Right lobe of liver (tissue), 6 donors: ENCODE data around the gene SEPTIN1. TPM values are rescaled to one million over a fixed set of nuclear protein-coding genes. Genes with fewer than 3 reads are reported as not detected.
A peak's percentile ranks its signal among the peaks of the same experiment; 100 is the strongest.

Source experiments
- ATAC-seq, 4 donors: fragments of 200-7000 bp; cut with Tn5 transposase; one replicate each; pipeline ENCODE4 v1.9.1; 2020; ENCODE audit warnings: mild to moderate bottlenecking in 4 of 4, moderate library complexity in 4 of 4
- DNase-seq, 3 donors: peaks; one replicate each; pipeline ENCODE4 v3.0.0-alpha.2; 2020
- H3K27ac ChIP-seq, 3 donors: fragments of 200-600 bp; one replicate each; pipeline ENCODE4 v1.8.0; 2022
- H3K27me3 ChIP-seq, 2 donors: fragments of 200-600 bp; one replicate each; pipeline ENCODE4 v1.8.0; 2022
- H3K36me3 ChIP-seq, 4 donors: fragments of 200-600 bp; sonication (generic) in 1 of 4; one replicate each; pipeline versions ENCODE4 v1.5.1 to v1.8.0; 2017 to 2022; ENCODE audit warnings: control low read depth in 1 of 4
- H3K4me1 ChIP-seq, 4 donors: fragments of 200-600 bp; sonication (generic) in 1 of 4; one replicate each; pipeline versions ENCODE4 v1.5.1 to v1.8.0; 2017 to 2022; ENCODE audit warnings: control low read depth in 1 of 4
- H3K4me3 ChIP-seq, 3 donors: fragments of 200-600 bp; one replicate each; pipeline ENCODE4 v1.8.0; 2022
- H3K9me3 ChIP-seq, 4 donors: fragments of 200-600 bp; sonication (generic) in 1 of 4; one replicate each; pipeline versions ENCODE4 v1.5.1 to v1.8.0; 2017 to 2022; ENCODE audit warnings: control low read depth in 1 of 4
- CTCF ChIP-seq, 4 donors: fragments of 200-600 bp in 3 of 4; fragments of 450-650 bp in 1 of 4; IDR thresholded peaks; one replicate each; pipeline versions ENCODE4 v1.5.1 to v1.8.0; 2016 to 2022; ENCODE audit warnings: antibody characterized with exemption in 4 of 4, mild to moderate bottlenecking in 2 of 4
- POLR2A ChIP-seq: fragments of 450-650 bp; IDR thresholded peaks from one replicate; pipeline ENCODE4 v1.6.1; 2017; ENCODE audit warnings: antibody characterized with exemption, mild to moderate bottlenecking
- WGBS: methylation state at CpG from one replicate; pipeline ENCODE4 v1.1.6; 2018; ENCODE audit warnings: low coverage, low lambda C conversion rate; ENCODE audit not compliant: insufficient coverage; ENCODE audit errors: missing lambda C conversion rate; 5-methylcytosine and 5-hydroxymethylcytosine counted together
- intact Hi-C, 2 donors: fragments of 100-400 bp; cut with DNase I; formaldehyde crosslinking; loops; one replicate each; pipeline versions ENCODE4 v1.11.2 to v1.14.1; 2022
- total RNA-seq, 6 experiments: library from RNA; depleted of rRNA in 2 of 6; stranded (reverse); fragments of >200 nt in 2 of 6; fragmentation: NEBNext Ultra II Directional in 3 of 6; extraction: Animal tissue kit (Norgen Biotek cat#: 25700) in 3 of 6; gene quantifications; one replicate each; pipeline versions ENCODE4 v1.1.0 to v1.2.4, GENCODE V29; 2016 to 2023
- donor health status: DM: no; HTN: yes; CAD: no.
- donor health status: DM: no; HTN: no; CAD: no.
- donor health status: DM: no; HTN: no; CAD: no.
- donor health status: DM: no; HTN: yes; CAD: no.
- donor health status: DM: no; HTN: yes; CAD: no.

The SEPTIN1 gene
- total RNA-seq, 6 experiments from 2014 or later, result 0.12 to 1.7 (median 0.93) TPM

GRCh38 chr16:30394592-30395154 is 12.3 kb upstream of the SEPTIN1 start:
- Histone ChIP-seq H3K9me3 (no peaks in the 10 kb centered on the region), H3K27ac (peak overlapping the region; percentile 44 to 67 (median 59))
- WGBS, result 12% methylated on average over 31 of the region's 31 CpGs

GRCh38 chr16:30383521-30383920 is 1.2 kb upstream of the SEPTIN1 start:
- H3K4me3 ChIP-seq, result no peak overlapping the region
- WGBS, result 64% methylated on average over 2 of the region's 2 CpGs
- DNase-seq (no peak), ATAC-seq (no peak)
- no peak for TF ChIP-seq CTCF (IDR thresholded peaks at IDR 0.05)
- no peak for TF ChIP-seq POLR2A
- H3K4me1 ChIP-seq, result peaks cover 0 to 6% (median 2%) of the 10 kb centered on the region in 4 donors
- no peaks in the 10 kb centered on the region for H3K9me3 ChIP-seq
- H3K27ac ChIP-seq, result no peak overlapping the region
- H3K36me3 ChIP-seq, result no peaks in the 10 kb centered on the region
- H3K27me3 ChIP-seq, result no peaks in the 10 kb centered on the region
- intact Hi-C loops, result no loop called here

More at GRCh38 chr16:30394592-30395154, 12.3 kb upstream of the SEPTIN1 start:
- peaks cover 0 to 4% (median 0%) of the 10 kb centered on the region in 4 donors for H3K36me3 ChIP-seq
- no peaks in the 10 kb centered on the region for H3K27me3 ChIP-seq
- no peak for TF ChIP-seq POLR2A
- no peak for TF ChIP-seq CTCF (IDR thresholded peaks at IDR 0.05)
- peak overlapping the region; percentile 80 to 96 (median 82) for H3K4me3 ChIP-seq
- peak in 2 of 4 donors; percentile 8 to 10 for ATAC-seq
- DNase-seq, result no peak
- intact Hi-C loops, result no loop called here
- peaks cover 0 to 15% (median 0%) of the 10 kb centered on the region in 4 donors for H3K4me1 ChIP-seq

DNA sequence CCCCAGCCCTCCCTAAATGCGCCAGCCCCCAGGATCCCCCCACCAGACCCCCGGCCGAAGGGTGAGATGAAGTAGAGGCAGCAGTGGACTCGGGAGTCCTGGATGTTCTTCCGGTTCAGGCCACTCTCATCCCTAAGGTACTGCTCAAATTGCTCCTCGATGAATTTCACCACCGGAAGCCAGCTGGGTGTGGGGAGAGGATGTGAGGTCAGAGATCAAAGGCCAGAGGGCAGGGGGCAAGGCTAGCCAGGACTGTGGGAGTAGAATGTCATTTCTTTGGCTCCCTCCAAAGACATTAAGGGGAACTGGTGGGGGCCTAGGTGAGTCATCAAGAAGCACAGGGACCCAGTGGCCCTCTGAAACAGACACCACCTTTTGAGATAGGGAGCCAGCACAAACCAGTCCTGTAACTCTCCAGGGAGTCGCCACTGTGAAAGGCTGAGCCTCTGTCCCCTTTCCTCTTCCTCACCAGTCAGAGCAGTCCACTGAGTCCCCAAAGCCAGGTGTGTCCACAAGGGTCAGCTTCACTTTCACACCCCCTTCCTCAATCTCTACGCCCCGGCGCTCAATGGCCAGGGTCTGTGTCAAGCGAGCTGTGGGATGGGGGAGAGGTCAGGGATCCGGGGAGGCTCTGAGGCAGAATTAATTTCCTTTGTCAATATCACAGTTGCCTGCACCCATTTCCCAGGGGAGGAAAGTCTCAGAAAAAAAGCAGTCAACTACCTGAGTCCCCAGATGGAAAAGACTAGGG is 895 bp downstream of the SEPTIN1 start:
- H3K27ac ChIP-seq, result no peak overlapping the region
- 36% methylated on average over 6 of the region's 13 CpGs for WGBS
- no peak overlapping the region for H3K4me3 ChIP-seq
- no peaks in the 10 kb centered on the region for H3K9me3 ChIP-seq
- no peak for ATAC-seq
- no peak for DNase-seq
- H3K36me3 ChIP-seq, result no peaks in the 10 kb centered on the region
- H3K27me3 ChIP-seq, result no peaks in the 10 kb centered on the region
- H3K4me1 ChIP-seq, result peaks cover 0 to 9% (median 3%) of the 10 kb centered on the region in 4 donors
- no peak for TF ChIP-seq CTCF (IDR thresholded peaks at IDR 0.05)
- no peak for TF ChIP-seq POLR2A
- intact Hi-C loops, result no loop called here

GRCh38 chr16:30380803-30381208 is 1.6 kb downstream of the SEPTIN1 start:
- no peaks in the 10 kb centered on the region for H3K9me3 ChIP-seq
- no peaks in the 10 kb centered on the region for H3K36me3 ChIP-seq
- no peak overlapping the region for H3K4me3 ChIP-seq
- TF ChIP-seq CTCF (IDR thresholded peaks at IDR 0.05) (no peak), POLR2A (no peak)
- no peaks in the 10 kb centered on the region for H3K27me3 ChIP-seq
- 64% methylated on average over 4 of the region's 6 CpGs for WGBS
- H3K27ac ChIP-seq, result no peak overlapping the region
- intact Hi-C loops, result no loop called here
- DNase-seq (no peak), ATAC-seq (no peak)
- H3K4me1 ChIP-seq, result peaks cover 0 to 9% (median 3%) of the 10 kb centered on the region in 4 donors
